Astrocyte (in vitro differentiated cells and primary cell): ENCODE measurements around the gene TRPM7. TPM values are rescaled to one million over a fixed set of nuclear protein-coding genes. Genes with fewer than 3 reads are reported as not detected.

Experiments used
- DNase-seq: peaks from one replicate; pipeline ENCODE4 v3.0.0-alpha.2; 2010; ENCODE audit warnings: low read depth
- FAIRE-seq: peaks from 2 replicates; lab custom pipeline; 2011; peaks lifted over from hg19 to GRCh38; lab: Jason Lieb, UNC
- H2AFZ ChIP-seq: 2 replicates; pipeline ENCODE4 v1.6.0; 2012; ENCODE audit warnings: low read depth, low read length, inconsistent platforms
- H3K27ac ChIP-seq: 2 replicates; pipeline ENCODE4 v1.5.1; 2011; ENCODE audit warnings: low read depth, low read length, inconsistent platforms
- H3K27me3 ChIP-seq: 2 replicates; pipeline ENCODE4 v1.6.0; 2011; ENCODE audit warnings: low read length, inconsistent platforms; ENCODE audit not compliant: insufficient read depth
- H3K36me3 ChIP-seq: 2 replicates; pipeline ENCODE4 v1.5.1; 2011; ENCODE audit warnings: low read length, inconsistent platforms; ENCODE audit not compliant: insufficient read depth
- H3K4me1 ChIP-seq: 2 replicates; pipeline ENCODE4 v1.5.1; 2011; ENCODE audit warnings: low read length, inconsistent platforms; ENCODE audit not compliant: insufficient read depth
- H3K4me2 ChIP-seq: 2 replicates; pipeline ENCODE4 v1.6.0; 2012; ENCODE audit warnings: low read length, inconsistent platforms
- H3K4me3 ChIP-seq: 2 replicates; pipeline ENCODE4 v1.5.1; 2011; ENCODE audit warnings: low read depth, mild to moderate bottlenecking, low read length, inconsistent platforms; ENCODE audit not compliant: insufficient read depth
- H3K79me2 ChIP-seq: 2 replicates; pipeline ENCODE4 v1.6.0; 2012; ENCODE audit warnings: mild to moderate bottlenecking, low read length, inconsistent platforms; ENCODE audit not compliant: insufficient read depth
- H3K9ac ChIP-seq: 2 replicates; pipeline ENCODE4 v1.6.0; 2012; ENCODE audit warnings: mild to moderate bottlenecking, low read length, inconsistent platforms
- H3K9me3 ChIP-seq: 2 replicates; pipeline ENCODE4 v1.5.1; 2012; ENCODE audit warnings: low read depth, mild to moderate bottlenecking, low read length, inconsistent platforms; ENCODE audit not compliant: insufficient read depth
- H4K20me1 ChIP-seq: 2 replicates; pipeline ENCODE4 v1.6.0; 2012; ENCODE audit warnings: low read length, inconsistent platforms; ENCODE audit not compliant: insufficient read depth
- H3K27ac Mint-ChIP-seq: one replicate; pipeline ENCODE4 v1.8.0; 2021; ENCODE audit warnings: mild to moderate bottlenecking, mixed read lengths; ENCODE audit not compliant: unreplicated experiment
- H3K27me3 Mint-ChIP-seq: one replicate; pipeline ENCODE4 v1.8.0; 2021; ENCODE audit warnings: low read depth, mixed read lengths; ENCODE audit not compliant: unreplicated experiment
- H3K36me3 Mint-ChIP-seq: one replicate; pipeline ENCODE4 v1.8.0; 2021; ENCODE audit warnings: low read depth, mixed read lengths; ENCODE audit not compliant: unreplicated experiment
- H3K4me1 Mint-ChIP-seq: one replicate; pipeline ENCODE4 v1.8.0; 2021; ENCODE audit warnings: low read depth, mixed read lengths; ENCODE audit not compliant: unreplicated experiment
- H3K4me3 Mint-ChIP-seq: one replicate; pipeline ENCODE4 v1.8.0; 2021; ENCODE audit warnings: mild to moderate bottlenecking, moderate library complexity, mixed read lengths; ENCODE audit not compliant: unreplicated experiment
- H3K9me3 Mint-ChIP-seq: one replicate; pipeline ENCODE4 v1.8.0; 2021; ENCODE audit warnings: mild to moderate bottlenecking, mixed read lengths; ENCODE audit not compliant: unreplicated experiment
- EZH2 ChIP-seq: IDR thresholded peaks from 2 replicates; pipeline ENCODE4 v1.6.1; 2012; ENCODE audit warnings: mild to moderate bottlenecking, low read length, inconsistent platforms; ENCODE audit not compliant: insufficient read depth
- total RNA-seq: library from RNA; stranded (reverse); gene quantifications from 2 replicates; pipeline ENCODE4 v1.2.1, GENCODE V29; 2021
- TF ChIP-seq, protein P1 (sequence below): IDR thresholded peaks from 2 replicates; pipeline ENCODE4 v1.5.1; 2011; ENCODE audit warnings: low read depth, mild to moderate bottlenecking, inconsistent platforms, low read length, moderate library complexity; ENCODE audit not compliant: insufficient read depth

TRPM7 gene
- total RNA-seq, 1 donor from 2014 or later, result 27.8 TPM

- Histone ChIP-seq H3K27ac (no peak overlapping the region), H3K4me1 (no peaks in the 10 kb centered on the region), H3K9me3 (no peaks in the 10 kb centered on the region), H3K79me2 (no peaks in the 10 kb centered on the region), H3K4me2 (no peak overlapping the region), H2AFZ (no peak overlapping the region), H3K27me3 (no peaks in the 10 kb centered on the region), H3K9ac (no peak overlapping the region), H4K20me1 (no peaks in the 10 kb centered on the region), H3K36me3 (peaks cover 2% of the 10 kb centered on the region), H3K4me3 (no peak overlapping the region)
- Mint-ChIP-seq H3K4me1 (peaks cover 9% of the 10 kb centered on the region), H3K4me3 (peak overlapping the region; percentile 12), H3K27ac (peak overlapping the region; percentile 64), H3K36me3 (peaks cover 5% of the 10 kb centered on the region), H3K27me3 (no peaks in the 10 kb centered on the region), H3K9me3 (peaks cover 2% of the 10 kb centered on the region)
- DNase-seq (peak; percentile 59), FAIRE-seq (no peak)
- TF ChIP-seq EZH2, result no peak
- TF ChIP-seq, protein P1, sequence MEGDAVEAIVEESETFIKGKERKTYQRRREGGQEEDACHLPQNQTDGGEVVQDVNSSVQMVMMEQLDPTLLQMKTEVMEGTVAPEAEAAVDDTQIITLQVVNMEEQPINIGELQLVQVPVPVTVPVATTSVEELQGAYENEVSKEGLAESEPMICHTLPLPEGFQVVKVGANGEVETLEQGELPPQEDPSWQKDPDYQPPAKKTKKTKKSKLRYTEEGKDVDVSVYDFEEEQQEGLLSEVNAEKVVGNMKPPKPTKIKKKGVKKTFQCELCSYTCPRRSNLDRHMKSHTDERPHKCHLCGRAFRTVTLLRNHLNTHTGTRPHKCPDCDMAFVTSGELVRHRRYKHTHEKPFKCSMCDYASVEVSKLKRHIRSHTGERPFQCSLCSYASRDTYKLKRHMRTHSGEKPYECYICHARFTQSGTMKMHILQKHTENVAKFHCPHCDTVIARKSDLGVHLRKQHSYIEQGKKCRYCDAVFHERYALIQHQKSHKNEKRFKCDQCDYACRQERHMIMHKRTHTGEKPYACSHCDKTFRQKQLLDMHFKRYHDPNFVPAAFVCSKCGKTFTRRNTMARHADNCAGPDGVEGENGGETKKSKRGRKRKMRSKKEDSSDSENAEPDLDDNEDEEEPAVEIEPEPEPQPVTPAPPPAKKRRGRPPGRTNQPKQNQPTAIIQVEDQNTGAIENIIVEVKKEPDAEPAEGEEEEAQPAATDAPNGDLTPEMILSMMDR, result no peak
Observed at GRCh38 chr15:50562735-50563640, 123.6 kb downstream of the TRPM7 start.

DNA sequence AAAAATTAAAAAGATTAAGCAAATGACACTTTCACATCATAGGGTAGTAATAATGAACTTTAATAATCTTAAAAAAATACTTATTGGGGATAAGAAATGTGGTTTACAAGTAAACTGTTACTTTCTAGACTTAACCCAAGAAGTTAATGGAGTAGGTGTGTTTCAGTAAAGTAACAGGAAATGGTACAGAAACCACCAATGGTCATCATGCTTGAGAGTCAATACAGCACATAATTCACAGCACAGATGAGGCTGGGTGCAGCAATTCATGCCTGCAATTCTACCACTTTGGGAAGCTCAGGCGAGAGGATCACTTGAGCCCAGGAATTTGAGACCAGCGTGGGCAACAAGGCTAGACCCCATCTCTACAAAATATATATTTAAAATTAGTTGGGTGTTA, 128.6 kb downstream of the TRPM7 start:
- Histone ChIP-seq H4K20me1 (no peaks in the 10 kb centered on the region), H3K9ac (no peak overlapping the region), H3K4me2 (no peak overlapping the region), H3K79me2 (no peaks in the 10 kb centered on the region), H3K27me3 (no peaks in the 10 kb centered on the region), H3K27ac (no peak overlapping the region), H3K4me3 (no peak overlapping the region), H3K4me1 (no peaks in the 10 kb centered on the region), H2AFZ (no peak overlapping the region), H3K36me3 (peaks cover 2% of the 10 kb centered on the region), H3K9me3 (no peaks in the 10 kb centered on the region)
- H3K27ac Mint-ChIP-seq, result no peak overlapping the region
- no peak overlapping the region for H3K4me3 Mint-ChIP-seq
- no peak for FAIRE-seq
- H3K27me3 Mint-ChIP-seq, result no peaks in the 10 kb centered on the region
- peaks cover 5% of the 10 kb centered on the region for H3K4me1 Mint-ChIP-seq
- DNase-seq, result no peak
- H3K9me3 Mint-ChIP-seq, result no peaks in the 10 kb centered on the region
- TF ChIP-seq, protein P1, result no peak
- TF ChIP-seq EZH2, result no peak
- H3K36me3 Mint-ChIP-seq, result peaks cover 6% of the 10 kb centered on the region
